Measurements from ENCODE around the gene TBKBP1. TPM values are rescaled to one million over a fixed set of nuclear protein-coding genes. Genes with fewer than 3 reads are reported as not detected.

TBKBP1 gene, protein sequence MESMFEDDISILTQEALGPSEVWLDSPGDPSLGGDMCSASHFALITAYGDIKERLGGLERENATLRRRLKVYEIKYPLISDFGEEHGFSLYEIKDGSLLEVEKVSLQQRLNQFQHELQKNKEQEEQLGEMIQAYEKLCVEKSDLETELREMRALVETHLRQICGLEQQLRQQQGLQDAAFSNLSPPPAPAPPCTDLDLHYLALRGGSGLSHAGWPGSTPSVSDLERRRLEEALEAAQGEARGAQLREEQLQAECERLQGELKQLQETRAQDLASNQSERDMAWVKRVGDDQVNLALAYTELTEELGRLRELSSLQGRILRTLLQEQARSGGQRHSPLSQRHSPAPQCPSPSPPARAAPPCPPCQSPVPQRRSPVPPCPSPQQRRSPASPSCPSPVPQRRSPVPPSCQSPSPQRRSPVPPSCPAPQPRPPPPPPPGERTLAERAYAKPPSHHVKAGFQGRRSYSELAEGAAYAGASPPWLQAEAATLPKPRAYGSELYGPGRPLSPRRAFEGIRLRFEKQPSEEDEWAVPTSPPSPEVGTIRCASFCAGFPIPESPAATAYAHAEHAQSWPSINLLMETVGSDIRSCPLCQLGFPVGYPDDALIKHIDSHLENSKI
- polyA plus RNA-seq (ENCODE audit: insufficient read length in 4 of 4): 10 to 100 TPM; 23.5 to 31.4 (median 27.1) TPM

GRCh38 chr17:47693731-47694580, at the start of gene TBKBP1:
TSS of gene TBKBP1 (plus strand) at chr17:47694161. CDS start at chr17:47696113, 1,952 bp downstream.
- DNase-seq (ENCODE audit: low read depth in 4 of 4, low spot score in 3 of 4): peak; percentile 66 to 79 (median 74)

- no peak for DNase-seq (ENCODE audit: low read depth in 4 of 4, low spot score in 3 of 4)
Observed at GRCh38 chr17:47644324-47644723, 49.6 kb upstream of the TBKBP1 start.

DNA sequence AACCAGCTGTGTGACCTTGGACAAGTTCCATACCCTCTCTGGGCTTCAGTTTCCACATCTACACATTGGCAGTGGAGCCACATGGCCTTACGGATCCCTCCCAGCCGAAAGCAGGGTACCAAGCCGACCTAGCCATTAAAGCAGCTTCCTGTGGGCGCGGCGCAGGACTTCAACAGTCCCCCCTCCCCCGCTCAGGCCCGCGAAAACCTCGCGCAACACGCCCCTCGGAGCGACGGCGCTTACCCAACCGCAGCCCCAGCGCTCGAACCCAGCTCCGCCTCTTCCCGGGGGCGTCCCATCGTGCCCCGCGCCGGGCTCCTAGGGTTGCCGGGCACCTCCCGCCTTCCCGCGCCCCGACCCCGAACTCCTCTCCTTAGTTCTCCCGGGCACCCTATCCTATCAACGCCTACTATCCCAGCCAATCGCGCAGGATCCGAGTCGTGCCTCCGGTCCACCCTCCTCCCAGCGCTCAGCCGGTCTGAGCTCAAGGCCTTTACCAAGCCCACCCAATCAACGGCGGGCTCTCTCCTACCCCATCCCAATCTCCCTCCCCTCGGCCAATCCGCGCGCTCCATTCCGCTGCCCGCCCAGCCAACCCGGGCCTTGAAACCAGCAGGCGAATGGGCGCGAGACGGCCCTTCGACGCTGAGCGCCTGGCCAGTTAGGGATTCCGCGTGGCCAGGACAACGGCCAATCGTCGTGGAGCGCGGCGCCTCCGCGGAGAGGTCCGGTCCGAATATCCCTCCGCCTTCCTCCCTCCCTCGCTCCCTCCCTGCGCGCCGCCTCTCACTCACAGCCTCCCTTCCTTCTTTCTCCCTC, 44.6 kb upstream of the TBKBP1 start, which contains the start of gene KPNB1:
KPNB1 (plus strand) TSS at position 767 of the 819 bp plus-strand sequence. CDS start 326 bp downstream, outside the sequence.
- DNase-seq (ENCODE audit: low read depth in 4 of 4, low spot score in 3 of 4): peak; percentile 96 to 99 (median 98)

- peak in 1 of 4 donors; percentile 38 for DNase-seq (ENCODE audit: low read depth in 4 of 4, low spot score in 3 of 4)
Observed at GRCh38 chr17:47649972-47650524, 43.9 kb upstream of the TBKBP1 start.

- DNase-seq (ENCODE audit: low read depth in 4 of 4, low spot score in 3 of 4): peak; percentile 80 to 88 (median 84)
Observed at GRCh38 chr17:47650525-47651522, 43.1 kb upstream of the TBKBP1 start.

DNA sequence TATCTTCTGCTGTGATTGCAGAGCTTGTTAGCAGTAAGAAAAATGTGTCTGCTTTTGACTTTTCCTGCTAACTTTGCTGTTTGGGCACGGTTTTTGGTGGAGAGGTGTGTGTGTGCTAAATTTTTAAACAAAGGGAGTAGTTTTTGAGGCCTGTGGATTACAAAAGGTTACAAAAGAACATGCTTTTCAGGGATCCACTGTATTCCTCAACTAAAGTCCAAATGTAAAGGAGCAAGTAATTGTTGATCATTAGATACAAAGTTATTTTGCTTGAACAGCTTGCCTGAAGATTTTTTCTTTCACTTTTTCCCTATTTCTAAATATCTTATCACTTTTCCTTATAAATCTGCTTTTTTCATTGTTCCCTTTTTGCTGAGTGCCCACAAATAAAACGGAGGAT, 42.3 kb upstream of the TBKBP1 start:
- DNase-seq (ENCODE audit: low read depth in 4 of 4, low spot score in 3 of 4): no peak

DNA sequence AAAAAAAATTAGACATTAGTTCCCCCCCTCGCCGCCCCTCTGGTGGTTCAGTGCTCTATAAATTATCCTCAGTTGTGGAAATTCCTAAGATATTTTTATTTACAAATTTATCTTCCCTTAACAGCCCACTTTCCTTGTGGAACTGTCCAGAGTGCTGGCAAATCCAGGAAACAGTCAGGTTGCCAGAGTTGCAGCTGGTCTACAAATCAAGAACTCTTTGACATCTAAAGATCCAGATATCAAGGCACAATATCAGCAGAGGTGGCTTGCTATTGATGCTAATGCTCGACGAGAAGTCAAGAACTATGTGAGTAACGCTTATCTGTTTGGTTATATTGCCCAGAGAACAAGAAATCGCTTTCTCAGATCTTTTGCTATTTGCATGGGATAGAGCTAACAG, 41.4 kb upstream of the TBKBP1 start:
- no peak for DNase-seq (ENCODE audit: low read depth in 4 of 4, low spot score in 3 of 4)

DNA sequence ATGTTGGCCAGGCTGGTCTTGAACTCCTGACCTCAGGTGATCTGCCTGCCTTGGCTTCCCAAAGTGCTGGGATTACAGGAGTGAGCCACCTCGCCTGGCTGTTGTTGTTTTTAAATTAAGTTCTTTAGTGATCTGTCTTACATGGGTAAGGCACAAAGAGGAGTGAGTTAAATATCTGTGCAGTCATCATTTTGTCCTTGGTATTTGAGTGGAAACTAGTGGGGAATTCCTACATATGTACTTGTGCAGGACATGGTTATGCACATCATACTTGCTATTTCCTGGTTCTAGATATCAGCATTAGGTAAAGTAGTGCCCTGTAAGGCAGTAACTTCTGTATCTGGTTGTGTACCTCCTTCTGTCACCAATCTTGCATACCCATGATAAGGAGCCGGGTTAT, 40.5 kb upstream of the TBKBP1 start:
- no peak for DNase-seq (ENCODE audit: low read depth in 4 of 4, low spot score in 3 of 4)

DNA sequence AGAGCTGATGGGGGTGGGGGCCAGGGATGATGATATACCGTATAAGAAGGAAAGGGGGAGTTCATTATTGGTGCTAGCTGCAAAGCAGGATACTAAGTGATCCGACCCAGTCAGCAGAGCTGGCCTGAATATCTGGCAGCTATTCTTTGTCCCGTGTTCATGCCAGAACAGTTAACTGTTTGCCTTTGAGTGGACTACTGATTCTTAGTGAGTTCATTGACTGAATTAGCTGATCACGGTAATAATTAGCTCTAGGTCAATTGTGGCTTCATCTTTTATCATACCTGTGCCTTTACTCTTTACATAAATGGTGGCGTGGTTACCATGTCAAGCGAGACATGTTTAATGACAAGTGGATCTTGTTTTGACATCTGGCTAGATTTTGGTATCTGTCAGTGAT, 39.0 kb upstream of the TBKBP1 start:
- no peak for DNase-seq (ENCODE audit: low read depth in 4 of 4, low spot score in 3 of 4)

GRCh38 chr17:47660064-47660492, 33.9 kb upstream of the TBKBP1 start:
- DNase-seq (ENCODE audit: low read depth in 4 of 4, low spot score in 3 of 4): no peak

GRCh38 chr17:47663912-47664623, 29.9 kb upstream of the TBKBP1 start:
- peak; percentile 41 to 56 (median 52) for DNase-seq (ENCODE audit: low read depth in 4 of 4, low spot score in 3 of 4)

- DNase-seq (ENCODE audit: low read depth in 4 of 4, low spot score in 3 of 4): no peak
Observed at GRCh38 chr17:47664624-47664941, 29.4 kb upstream of the TBKBP1 start.

DNA sequence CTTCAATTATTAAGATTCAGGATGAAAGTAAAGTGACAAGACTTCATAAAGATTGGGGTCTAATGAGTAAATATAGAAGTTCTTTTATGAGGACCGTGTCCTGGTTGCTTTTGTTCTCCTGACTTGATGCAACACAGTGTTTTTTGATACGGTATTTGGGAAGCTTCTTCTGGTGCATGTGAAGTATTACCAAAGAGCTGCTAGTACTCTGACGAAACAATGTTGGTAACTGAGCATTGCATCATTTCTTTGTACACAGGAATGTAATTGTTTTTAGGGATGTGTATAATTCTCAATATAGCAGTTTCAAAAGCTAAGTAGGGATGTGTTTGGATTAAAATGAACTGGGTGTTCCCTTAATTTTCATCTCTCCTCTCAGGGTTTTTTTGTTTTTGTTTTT, 28.3 kb upstream of the TBKBP1 start:
- no peak for DNase-seq (ENCODE audit: low read depth in 4 of 4, low spot score in 3 of 4)

DNA sequence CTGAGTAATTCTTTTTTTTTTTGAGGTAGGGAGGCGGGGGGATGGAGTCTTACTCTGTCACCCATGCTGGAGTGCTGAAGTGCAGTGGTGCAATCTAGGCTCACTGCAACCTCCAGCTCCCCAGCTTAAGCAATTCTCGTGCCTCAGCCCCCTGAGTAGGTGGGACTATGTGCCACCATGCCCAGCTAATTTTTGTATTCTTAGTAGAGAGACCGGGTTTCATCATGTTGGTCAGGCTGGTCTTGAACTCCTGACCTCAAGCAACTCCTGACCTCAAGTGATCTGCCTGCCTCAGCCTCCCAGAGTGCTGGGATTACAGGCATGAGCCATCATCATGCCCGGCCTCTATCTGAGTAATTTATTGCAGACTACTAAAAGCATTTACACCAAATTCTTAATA, 24.9 kb upstream of the TBKBP1 start:
- no peak for DNase-seq (ENCODE audit: low read depth in 4 of 4, low spot score in 3 of 4)

- DNase-seq (ENCODE audit: low read depth in 4 of 4, low spot score in 3 of 4): no peak
Observed at GRCh38 chr17:47670064-47670463, 23.9 kb upstream of the TBKBP1 start.

GRCh38 chr17:47674499-47674898, 19.5 kb upstream of the TBKBP1 start:
- DNase-seq (ENCODE audit: low read depth in 4 of 4, low spot score in 3 of 4): no peak

DNA sequence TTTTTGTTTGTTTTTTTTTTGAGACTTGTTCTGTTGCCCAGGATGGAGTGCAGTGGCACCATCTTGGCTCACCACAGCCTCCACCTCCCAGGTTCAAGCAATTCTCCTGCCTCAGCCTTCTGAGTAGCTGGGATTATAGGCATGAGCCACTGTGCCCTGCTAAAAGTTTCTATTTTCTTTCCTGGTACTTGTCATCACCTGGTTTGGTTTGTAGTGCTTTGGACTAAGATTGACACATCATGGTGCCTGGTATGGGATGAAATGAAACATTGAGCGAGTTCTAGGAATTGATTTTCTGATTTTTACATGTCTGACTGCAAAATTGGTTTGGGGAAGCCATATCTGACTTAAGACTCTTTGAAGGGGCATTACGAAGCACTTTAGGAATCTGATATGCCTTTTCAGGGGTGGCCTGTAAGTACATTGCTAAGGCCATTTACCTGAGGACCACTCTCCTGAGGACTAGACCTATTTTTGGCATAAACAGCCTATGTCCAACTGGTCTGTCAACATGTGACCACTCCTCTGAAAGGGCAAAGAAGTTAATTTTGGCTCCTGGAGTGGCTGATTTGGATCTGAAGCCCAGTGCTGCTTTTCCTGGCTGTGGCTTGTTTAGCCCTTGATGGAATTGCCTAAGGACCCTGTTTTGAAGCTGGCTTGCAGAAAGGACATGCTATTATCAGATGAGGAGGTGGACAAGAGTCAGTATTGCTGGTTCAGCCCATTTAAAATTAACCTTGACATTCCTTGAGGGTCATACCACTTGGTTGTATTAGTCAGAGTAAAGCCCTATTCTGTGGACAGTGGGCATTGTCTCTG, 18.4 kb upstream of the TBKBP1 start:
- no peak for DNase-seq (ENCODE audit: low read depth in 4 of 4, low spot score in 3 of 4)
